OCI-LY1 (cell line): Measurements from ENCODE around the gene PDGFD.

Experiments
- EZH2 ChIP-seq: fragments of 200-600 bp; sonication (generic), shearing (Covaris generic); IDR thresholded peaks from 2 replicates; pipeline ENCODE4 v1.8.0; 2017; ENCODE audit warnings: borderline replicate concordance, mixed run types, mild to moderate bottlenecking, antibody characterized with exemption, low read length, moderate library complexity, mixed read lengths
- TF ChIP-seq, protein P1 (sequence below): fragments of 200-600 bp; sonication (generic), shearing (Covaris generic); IDR thresholded peaks from 2 replicates; pipeline ENCODE4 v1.5.1; 2017; ENCODE audit warnings: mild to moderate bottlenecking, antibody characterized with exemption, low read length, moderate library complexity, mixed read lengths

DNA sequence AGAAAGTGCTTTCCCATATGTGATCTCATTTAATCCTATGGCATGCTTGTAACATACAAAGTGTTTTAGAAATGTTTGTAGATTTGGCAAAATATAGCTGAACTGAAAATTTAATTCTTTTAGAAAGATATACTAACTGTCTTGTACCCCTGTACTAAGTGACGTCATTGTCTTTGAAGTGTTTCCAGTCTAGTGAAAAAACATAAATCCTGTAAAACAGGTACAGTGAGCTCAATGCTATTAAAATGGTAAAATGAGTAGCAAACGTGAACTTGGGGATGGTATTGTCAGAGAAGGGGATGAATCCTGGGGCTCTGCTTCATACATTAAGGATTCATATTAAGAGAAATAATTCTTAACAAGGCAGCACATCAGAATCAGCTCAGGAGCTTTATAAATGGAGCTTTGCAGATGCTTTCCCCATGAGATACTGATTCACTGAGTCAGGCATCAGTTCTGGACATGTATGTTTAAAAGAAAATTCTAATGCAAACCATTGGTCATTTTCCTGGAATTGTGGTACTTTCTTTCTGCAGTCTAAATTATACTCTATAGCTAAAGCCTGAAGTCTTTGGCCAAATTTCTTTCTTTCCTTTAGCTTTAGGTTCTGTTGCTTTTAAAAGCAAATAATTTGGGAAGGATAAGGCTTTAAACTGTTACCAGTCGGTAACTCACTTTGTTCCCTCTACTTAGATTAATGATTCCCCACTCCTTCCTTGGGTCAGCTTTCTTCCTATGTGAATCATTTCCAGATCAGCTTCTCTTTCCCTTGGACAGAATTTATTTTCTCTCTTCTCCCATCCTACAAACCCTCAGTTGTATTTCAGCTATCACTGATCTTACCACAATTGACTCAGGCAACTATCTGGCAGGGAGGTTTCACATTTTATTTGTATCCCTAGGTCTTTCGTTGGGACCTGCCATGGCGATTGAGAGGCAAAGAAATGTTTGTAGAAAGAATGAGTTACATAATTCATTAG, 185.0 kb downstream of the PDGFD start:
- TF ChIP-seq, protein P1, sequence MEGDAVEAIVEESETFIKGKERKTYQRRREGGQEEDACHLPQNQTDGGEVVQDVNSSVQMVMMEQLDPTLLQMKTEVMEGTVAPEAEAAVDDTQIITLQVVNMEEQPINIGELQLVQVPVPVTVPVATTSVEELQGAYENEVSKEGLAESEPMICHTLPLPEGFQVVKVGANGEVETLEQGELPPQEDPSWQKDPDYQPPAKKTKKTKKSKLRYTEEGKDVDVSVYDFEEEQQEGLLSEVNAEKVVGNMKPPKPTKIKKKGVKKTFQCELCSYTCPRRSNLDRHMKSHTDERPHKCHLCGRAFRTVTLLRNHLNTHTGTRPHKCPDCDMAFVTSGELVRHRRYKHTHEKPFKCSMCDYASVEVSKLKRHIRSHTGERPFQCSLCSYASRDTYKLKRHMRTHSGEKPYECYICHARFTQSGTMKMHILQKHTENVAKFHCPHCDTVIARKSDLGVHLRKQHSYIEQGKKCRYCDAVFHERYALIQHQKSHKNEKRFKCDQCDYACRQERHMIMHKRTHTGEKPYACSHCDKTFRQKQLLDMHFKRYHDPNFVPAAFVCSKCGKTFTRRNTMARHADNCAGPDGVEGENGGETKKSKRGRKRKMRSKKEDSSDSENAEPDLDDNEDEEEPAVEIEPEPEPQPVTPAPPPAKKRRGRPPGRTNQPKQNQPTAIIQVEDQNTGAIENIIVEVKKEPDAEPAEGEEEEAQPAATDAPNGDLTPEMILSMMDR, result no peak
- no peak for TF ChIP-seq EZH2
